Middle frontal gyrus (tissue), 1 donor: ENCODE measurements around the gene CLDN34.
A peak's percentile ranks its signal among the peaks of the same experiment; 100 is the strongest.

ENCODE experiments used
- DNase-seq: peaks from one replicate; pipeline ENCODE4 v3.0.0-alpha.2; 2015; ENCODE audit warnings: low spot score; ENCODE audit errors: extremely low spot score

CLDN34 gene, protein sequence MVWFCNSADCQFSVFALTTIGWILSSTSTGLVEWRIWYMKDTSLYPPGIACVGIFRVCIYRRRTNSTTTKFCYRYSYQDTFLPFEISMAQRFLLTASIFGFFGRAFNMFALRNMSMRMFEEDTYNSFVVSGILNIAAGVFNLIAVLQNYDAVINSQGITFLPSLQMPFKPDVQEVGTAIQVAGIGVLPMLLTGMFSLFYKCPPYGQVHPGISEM

DNA sequence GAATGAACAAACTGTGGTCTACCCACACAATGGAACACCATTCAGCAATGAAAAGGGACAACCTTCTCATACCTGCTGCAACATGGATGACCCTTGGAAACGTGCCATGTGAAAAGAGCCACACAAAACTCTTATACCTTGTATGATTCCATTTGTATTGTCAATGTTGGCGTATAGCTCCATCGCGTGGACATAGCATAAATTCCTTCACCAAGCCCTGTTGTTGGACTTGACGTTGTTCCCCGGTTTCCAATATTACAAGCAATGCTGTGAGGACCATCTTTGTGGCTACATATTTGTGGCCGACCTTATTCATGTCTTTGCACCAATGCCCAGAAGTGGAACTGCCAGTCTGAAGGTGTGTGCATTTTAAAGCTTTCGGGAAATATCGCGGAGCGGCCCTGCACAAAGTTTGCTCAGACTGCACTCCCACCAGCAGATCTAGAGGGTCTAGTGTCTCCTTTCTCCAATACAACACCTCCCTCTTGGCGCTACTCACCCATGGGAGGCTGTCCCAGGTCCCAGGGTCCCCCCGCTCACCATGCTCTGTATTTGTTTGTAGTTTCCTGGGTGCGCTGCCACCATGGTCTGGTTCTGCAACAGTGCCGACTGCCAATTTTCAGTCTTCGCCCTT is at the start of gene CLDN34:
Gene CLDN34, plus strand, starts transcription at position 584 of the 634 bp plus-strand sequence. Its CDS starts 0 bp downstream, at position 584.
- DNase-seq, result no peak

DNA sequence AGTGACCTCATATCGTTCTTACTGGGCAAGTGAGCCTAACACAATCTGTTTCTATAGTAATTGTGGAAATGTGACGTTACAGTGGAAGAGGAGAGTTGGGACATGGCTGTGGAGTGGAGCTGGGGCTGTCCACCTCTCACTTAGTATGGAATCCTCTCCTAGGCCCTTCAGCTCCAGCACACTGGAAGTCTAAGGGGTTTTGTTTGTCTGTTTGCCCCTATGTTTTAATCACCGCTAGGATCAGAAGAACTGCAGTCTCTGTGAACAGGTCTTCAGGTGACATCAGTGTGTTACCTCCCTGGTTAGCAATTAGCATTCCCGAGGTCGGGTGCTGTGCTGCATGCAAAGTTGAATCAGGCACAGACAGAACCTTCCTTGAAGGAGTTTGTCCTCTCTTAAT is 49.3 kb upstream of the CLDN34 start:
- DNase-seq, result no peak

DNA sequence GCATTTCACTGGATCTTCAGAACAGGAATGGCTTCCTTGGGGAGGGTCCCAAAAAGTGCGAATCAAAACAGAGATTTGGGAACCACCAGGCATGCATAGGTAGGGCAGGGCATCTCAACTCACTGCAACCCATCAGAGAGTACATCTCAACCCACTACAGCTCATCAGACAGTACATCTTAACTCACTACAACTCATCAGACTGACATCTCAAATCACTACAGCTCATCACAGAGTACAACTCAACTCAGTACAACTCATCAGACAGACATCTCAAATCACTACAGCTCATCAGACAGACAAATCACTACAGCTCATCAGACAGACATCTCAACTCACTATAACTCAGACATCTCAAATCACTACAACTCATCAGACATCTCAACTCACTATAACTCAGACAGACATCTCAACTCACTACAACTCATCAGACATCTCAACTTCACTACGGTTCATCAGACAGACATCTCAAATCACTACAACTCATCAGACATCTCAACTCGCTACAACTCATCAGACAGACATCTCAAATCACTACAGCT is 47.5 kb upstream of the CLDN34 start:
- DNase-seq, result no peak

DNA sequence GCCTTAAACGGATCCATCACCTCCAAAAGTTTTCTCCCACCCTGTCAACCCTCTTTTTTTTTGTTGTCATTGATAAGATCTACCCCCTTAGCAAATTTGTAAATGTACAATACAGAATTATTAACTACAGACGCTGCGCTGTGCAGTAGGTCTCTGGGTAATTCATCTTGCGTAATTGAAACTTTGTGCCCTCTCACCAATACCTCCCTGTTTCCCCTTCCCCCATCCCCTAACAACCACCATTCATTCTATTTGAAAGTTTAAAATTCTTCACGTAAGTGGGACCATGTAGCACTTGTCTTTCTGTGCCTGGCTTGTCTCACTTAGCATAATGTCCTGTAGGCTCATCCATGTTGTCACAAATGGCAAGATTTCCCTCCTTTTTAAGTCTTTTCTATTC is 45.8 kb upstream of the CLDN34 start:
- no peak for DNase-seq

DNA sequence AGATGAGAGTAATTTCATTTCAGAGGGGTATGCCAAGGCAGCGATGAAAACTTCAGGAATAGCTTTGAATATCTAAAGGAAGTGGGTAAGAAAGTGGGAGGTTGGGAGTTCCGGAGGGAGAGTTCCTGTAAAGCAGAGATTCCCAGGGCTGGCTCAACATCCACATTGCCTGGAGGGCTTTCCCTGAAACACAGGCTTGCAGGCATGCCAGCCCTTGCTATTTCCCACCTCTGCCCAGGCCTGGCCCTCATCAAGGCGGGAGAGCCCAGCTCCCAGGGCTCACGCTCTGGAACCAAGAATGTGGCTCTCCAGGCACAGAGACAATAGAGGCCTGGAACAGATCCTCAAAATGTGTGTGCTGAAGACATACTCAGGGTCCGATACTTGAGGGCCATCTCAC is 43.8 kb upstream of the CLDN34 start:
- no peak for DNase-seq

DNA sequence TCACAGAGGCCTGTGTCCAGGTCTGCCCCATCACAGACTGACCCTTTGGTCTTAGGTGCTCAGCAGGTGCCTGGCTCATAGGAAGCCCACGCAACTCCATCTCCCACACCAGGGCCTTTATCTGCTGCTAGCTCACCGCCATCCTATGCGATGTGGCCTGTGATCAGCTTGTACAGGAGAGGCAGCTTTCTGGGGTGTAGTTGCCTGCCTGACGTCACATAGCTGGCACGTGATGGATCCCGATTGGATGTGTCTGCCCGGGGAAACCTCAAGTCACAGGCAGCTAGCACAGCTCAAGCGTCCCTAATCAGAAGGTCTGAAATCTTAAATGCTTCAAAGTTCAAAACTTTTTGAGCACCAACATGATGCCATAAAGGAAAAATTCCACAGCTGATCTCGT is 41.2 kb upstream of the CLDN34 start:
- DNase-seq, result no peak

DNA sequence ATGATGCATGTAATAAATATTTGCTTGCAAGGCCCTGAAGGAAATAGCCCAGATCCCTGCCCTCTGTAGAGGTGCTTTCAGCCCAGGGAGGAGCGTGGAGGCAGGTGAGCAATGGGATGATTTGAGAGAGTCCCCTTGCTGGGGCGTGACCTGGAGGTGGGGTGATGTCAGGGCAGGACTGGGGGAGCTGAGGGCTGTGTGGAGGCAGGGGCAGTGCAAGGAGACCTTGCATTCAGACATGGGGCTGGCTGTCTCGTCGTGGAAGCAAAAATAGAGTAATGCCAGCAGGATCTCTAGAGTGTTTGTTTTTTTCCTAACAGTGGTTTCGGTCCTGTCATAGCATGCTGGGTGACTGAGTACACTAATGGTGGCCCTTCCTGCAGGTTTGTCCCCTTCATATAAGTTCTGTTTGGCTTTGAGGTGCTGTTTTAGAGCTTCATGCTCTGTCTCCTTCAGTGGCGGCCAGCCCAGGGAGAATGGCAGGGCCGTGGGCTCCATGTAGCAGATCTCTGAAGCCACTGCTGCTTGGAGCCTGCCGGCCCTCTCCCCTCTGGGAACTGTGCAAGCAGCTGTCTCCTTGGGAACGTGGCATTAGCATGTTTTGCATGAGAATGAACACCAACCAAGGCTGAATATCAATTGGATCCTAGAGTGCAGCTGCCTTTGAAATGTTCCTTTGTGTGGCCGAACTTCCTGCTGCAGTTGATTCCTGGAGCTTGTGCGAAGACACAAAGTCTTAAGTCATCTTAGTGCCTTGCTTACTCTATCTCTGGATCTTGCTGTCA is 39.3 kb upstream of the CLDN34 start:
- no peak for DNase-seq

DNA sequence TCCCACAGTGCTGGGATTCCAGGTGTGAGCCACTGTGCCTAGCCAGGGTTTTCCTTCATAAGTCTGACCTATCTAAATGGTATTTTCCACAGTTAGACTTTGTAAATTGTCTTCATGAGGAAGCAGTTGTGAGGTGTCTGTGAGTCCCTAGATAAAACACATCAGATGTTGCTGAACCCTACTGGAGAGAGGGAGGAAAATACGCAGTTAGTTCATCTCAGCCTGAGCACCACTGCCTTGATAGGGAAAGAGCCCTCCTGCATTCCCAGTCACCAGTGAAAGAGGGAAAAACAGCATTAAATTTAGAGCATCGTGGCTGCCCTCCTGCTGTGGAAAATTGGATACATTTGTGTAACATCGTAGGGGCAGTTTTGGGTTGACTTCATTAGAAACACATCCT is 31.7 kb upstream of the CLDN34 start:
- DNase-seq, result no peak

DNA sequence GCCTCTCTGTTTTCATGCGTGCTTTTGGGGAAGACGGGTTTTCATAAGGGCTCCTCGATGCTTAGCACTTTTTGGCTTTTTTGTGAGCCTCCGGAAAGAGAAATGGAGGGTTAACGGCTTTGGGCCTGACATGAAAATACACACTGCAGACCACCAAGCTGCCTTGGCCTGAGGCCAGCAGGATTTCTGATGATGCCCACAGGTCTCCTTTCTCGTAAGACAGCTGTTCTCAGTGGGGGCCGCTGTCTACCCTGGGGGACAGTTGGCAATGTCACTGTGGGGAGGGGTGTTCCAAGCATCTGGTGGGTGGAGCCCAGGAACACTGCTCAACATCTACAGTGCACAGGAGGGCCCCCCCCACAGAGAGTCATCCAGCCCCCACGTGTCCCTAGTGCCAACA is 29.4 kb upstream of the CLDN34 start:
- DNase-seq, result no peak

DNA sequence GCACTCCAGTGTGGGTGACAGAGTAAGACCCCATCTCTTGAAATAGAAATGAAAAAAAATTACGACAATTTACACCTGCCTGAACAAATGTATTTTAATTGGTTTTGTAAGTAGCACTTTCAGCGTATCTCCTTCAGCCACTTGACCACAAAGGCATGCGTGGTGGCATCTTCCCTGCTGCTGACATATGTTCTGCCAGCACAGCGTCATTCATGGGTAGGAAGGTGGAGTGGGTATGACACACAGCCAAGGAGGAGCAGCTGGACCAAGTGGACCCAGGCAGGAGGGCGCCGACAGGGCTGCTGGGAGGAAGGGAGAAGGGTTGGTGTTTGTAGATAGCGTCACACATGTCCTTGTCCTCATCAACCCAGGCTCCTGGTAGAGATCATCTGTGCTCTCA is 28.6 kb upstream of the CLDN34 start:
- no peak for DNase-seq

DNA sequence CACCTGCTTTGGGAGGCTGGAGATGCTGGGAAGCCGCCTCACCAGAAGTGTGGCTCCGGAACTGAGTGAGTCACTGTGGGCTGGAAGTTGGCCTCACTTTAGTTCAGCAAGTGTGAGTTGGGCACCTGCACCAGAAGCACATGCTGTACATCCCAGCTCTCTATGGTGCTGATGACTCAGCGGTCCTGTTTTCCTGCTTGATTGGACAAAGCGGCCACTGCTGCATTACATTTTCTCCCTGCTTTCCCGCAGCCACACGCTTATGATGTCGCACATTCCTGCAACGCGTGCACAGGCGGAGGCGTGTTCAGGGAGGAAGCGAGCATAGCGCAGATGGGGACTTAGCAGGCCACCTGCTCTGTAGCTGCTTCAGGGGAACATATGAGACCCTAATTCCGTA is 26.7 kb upstream of the CLDN34 start:
- peak; percentile 44 for DNase-seq

DNA sequence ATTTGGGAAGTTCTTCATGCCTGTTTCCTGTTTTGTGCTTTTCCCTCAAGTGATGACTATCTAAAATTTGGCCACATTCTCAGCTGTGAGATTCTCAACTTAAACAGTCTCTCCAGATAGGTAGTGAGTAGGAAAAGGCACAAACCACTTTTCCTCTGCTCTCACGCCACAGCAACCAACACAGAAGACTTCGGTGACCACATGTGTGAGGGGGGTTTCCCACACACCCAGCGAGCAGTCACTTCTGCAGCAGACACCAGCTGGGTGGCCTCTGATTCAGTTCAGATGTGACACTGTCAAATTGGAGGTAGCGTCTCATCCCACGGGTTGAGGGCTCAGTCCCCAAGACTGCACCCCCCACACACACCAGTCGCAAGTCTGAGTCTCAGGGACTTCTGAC is 25.1 kb upstream of the CLDN34 start:
- no peak for DNase-seq

DNA sequence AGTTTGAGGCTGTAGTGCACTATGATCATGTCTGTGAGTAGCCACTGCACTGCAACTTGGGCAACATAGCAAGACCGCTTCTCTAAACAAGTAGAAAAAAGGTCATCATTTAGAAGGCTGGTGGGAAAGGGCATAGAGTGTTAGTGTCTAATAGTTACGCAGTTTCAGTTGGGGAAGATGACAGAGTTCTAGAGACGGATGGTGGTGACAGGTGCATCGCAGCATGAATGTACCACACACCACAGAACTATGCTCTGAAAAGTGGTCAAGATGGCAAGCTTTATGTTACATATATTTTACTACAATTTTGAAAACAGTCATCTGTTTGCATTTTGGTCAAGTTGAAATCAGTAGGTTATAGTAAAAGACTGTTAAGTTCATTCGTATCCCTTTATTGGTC is 23.7 kb upstream of the CLDN34 start:
- DNase-seq, result no peak

DNA sequence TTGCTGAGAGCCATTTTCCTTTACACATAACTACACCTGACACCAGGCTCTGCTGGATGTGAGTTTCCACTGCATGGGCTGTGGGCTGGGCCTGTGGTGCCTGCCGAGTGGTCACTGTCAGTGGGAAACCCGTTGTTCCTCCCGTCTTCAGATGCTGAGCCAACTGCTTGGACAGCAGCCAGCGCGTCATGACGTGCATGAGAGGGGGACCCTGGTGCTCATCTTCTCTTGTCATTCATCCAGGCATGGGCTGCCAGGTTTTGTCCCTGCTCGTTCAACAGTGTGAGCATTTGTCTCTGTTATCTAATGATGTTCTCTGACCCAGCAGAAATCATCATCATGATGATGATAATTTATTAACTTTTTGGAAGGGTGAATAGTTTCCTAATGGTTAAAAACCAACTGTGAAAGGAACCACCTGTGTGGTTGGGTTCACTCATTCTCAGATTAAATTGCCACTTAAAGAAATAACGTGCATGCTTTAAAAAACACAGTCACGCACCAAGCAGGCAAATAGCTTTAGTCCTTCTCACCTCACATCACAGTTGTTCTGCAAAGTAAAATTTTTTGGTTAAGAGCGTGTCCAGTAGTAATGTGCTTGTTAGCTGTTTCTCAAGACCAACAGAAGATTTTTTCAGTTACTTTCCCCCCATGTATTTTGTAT is 19.9 kb upstream of the CLDN34 start:
- DNase-seq, result no peak

DNA sequence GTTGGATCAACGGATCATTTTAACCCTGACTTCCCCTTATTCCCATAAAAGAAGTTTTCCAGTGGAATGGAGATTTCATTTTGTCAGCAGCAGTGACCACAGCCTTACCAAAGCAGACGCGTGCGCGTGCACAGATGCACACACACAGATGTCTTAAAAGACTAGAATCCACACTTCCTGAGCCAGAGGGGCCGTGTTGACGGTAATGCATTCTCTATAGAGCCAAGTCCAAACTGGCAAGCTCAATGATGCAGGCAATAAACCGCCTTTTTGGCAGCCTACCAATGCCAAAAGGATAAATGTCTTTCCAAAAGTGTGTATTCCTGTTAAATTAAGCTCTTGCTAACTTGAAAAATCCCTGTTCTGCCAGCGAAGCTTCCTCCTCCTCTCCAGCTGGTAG is 18.8 kb upstream of the CLDN34 start:
- no peak for DNase-seq

DNA sequence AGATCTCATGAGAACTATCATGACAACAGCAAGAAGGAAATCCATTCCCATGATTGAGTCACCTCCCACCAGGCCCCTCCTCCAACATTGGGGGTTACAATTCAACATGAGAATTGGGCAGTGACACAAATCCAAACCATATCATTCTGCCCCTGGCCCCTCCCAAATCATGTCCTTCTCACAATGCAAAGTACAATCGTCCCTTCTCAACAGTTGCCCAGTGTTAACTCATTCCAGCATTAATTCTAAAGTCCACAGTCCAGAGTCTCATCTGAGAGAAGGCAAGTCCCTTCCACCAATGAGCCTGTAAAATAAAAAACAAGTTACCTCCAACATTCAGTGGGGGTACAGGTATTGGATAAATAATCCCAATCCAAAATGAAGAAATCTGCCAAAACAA is 14.9 kb upstream of the CLDN34 start:
- no peak for DNase-seq

DNA sequence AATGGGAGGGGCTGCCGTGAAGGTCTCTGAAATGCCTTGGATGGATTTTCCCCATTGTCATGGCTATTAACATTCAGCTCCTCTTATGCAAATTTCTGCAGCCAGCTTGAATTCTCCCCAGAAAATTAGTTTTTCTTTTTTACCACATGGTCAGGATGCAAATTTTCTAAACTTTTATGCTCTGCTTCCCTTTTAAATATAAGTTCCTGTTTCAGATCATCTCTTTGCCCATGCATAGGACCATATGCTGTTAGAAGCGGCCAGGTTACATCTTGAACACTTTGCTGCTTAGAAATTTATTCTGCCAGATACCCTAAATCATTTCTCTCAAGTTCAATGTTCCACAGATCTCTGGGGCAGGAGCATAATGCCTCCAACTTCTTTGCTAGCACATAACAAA is 13.8 kb upstream of the CLDN34 start:
- no peak for DNase-seq

DNA sequence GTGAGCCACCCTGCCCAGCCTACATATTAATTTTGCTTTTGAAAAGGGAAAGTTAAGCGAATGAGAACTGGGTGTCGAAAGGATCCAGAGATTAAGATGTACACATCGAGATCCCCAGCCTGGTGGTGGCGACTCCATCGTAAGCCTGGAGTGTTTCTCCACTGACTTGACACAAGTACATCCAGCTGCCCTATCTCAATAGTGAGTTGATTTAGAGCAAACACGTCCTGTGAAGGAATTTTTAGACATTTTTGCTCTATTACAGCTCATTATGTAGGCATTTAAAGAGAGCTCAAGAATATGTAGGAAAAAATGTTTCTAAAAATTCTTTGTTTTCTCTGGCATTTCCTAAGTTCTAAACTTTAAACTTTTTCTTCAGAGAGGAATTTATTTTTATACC is 11.7 kb upstream of the CLDN34 start:
- DNase-seq, result no peak

DNA sequence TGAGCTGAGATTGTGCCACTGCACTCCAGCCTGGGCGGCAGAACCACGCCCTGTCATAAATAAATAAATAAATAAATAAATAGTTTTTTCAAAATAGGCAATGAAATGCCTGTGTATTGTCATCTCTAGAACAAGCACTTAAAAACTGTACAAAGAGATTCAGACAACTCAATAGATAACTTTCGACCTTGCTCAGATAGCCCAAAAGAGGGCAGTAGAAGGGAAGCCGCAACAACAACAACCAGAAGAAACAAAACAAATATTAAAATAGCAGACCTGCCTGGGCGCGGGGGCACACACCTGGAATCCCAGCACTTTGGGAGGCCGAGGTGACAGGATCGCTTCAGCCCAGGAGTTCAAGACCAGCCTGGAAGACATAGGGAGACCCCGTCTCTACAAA is 9.4 kb upstream of the CLDN34 start:
- DNase-seq, result no peak

DNA sequence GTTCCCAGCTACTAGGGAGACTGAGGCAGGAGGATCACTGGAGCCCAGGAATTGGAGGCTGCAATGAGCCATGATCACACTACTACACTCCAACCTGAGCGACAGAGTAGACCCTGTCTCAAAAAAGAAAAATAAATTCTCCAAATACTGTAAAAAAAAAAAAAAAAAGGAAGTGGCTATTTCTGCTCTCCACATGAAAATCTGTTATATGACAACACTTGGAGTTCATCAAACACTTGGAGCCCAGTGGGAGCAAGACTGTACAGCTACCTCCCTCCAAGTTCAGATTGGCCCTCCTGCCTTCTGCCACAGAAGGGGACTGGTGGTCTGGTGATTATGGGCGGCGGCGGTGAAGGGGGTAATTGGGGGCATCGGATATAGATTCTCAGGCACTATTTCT is 9.0 kb upstream of the CLDN34 start:
- DNase-seq, result no peak

DNA sequence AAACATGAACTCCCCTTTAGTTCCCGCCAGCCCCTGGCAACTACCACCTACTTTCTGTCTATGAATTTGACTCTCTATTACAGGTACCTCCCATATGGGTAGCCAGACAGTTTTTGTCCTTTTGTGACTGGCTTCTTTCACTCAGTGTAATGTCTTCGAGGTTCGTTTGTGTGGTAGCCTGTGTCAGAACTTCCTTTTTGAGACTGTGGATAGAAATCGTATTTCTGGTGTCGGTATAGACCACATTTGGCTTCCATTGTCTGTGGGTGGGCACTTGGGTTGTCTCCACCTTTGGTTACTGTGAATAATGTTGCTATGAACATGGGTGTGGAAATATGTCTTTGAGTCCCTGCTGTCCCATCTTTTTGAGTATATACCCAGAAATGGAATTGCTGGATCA is 5.4 kb upstream of the CLDN34 start:
- no peak for DNase-seq

DNA sequence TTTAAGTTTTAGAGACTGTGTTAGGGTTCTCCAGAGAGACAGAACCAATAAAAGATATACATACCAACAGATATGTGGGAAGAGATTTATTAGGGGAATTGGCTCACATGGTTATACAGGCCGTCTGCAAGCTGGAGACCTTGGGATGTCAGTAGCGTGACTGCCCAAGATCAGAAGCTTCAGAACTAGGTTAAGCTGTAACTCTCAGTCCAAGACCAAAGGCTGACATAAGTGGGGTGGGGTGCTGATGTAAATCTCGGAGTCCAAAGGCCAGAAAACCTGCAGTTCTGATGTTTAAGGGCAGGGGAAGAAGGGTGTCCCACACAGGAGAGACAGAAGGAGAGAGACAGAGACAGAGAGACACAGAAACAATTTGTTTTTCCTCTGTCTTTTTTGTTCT is 10.5 kb downstream of the CLDN34 start:
- DNase-seq, result no peak
